Fibroblast of skin of back (primary cell): ENCODE data around the gene CNTROB.
"Not testable (repeated sequence)": the region's sequence is repeated elsewhere in the genome, so short reads cannot be mapped to it uniquely, and the experiment has no call there.

Experiments used
- DNase-seq: peaks from one replicate; pipeline ENCODE4 v3.0.0-alpha.2; 2013

Gene CNTROB

GRCh38 chr17:7946441-7946840 is 14.4 kb downstream of the CNTROB start:
- DNase-seq, result no peak

DNA sequence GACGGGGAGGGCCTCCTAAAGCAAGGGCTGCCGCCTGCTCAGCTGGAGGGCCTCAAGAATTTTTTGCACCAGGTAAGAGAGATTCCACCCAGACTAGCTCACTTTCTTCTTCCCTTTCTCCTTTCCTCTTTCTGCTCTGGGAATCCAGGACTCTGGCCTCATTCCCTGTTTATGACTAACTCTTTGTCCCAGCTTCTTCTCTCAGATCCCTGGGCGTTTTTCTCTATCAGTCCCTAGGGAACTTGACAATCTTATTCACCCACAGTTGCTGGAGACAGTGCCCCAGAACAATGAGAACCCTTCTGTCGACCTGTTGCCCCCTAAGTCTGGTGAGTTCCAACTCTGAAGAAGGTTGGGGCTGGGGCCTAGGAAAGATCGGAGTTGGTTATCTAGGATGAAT is 15.6 kb downstream of the CNTROB start:
- peak; percentile 22 for DNase-seq

- no peak for DNase-seq
Measured at GRCh38 chr17:7950578-7950977, 18.6 kb downstream of the CNTROB start.

- no peak for DNase-seq
Measured at GRCh38 chr17:7951143-7951792, 19.3 kb downstream of the CNTROB start.

DNA sequence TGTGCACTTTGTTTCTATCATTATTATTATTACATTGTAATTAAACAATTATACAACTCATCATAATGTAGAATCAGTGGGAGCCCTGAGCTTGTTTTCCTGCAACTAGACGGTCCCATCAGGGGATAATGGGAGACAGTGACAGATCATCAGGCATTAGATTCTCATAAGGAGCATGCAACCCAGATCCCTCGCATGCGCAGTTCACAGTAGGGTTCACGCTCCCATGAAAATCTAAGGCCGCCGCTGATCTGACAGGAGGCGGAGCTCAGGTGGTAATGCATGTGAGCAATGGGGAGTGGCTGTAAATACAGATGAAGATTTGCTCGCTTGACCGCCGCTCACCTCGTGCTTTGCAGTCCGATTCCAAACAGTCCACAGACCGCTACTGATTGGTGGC is 21.3 kb downstream of the CNTROB start:
- not testable (repeated sequence) for DNase-seq

GRCh38 chr17:7955414-7956227 is 23.6 kb downstream of the CNTROB start:
- peak; percentile 7 for DNase-seq

- DNase-seq, result no peak
Measured at GRCh38 chr17:7956228-7956965, 24.4 kb downstream of the CNTROB start.

- DNase-seq, result no peak
Measured at GRCh38 chr17:7959503-7960253, 27.7 kb downstream of the CNTROB start.

DNA sequence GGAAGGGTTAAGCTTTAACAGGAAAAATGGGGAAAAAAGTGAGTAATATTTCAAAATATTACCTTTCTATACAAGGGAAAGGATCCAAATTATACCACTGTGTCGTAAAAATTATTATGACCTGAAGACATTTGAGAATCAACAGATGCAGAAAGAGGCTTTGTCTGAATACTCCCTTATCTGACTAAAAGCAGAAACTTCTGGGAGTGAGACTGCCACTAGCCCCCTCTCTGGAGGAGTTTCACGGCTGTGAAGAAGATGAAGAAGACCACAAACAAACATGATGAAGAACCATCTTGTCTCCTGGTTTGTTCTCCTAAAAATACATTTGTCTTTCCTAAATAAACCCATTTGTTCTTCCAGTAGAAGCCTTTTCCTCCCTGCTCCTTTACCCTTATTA is 29.4 kb downstream of the CNTROB start:
- DNase-seq, result no peak

- no peak for DNase-seq
Measured at GRCh38 chr17:7967751-7968150, 35.7 kb downstream of the CNTROB start.

GRCh38 chr17:7969433-7969832 is 37.4 kb downstream of the CNTROB start:
- no peak for DNase-seq

DNA sequence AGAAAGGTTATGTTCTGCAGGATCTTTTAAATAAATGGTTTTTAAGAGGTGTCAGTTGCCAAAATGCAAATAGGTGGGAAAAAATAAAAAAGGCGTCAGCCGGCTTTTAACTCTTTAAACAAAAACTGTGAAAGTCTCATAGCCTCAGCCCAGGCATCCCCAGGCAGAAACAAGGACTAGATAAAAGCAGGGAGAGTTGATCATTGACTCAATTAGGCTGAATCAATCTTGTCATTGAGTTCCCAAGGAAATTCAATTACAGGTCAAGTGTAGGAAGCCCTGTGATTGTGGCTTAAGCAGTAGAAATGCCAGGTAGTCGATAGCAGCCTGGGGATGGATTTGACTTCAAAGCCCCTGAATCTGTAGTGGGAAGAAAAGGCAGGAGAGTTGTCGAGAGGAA is 39.6 kb downstream of the CNTROB start:
- no peak for DNase-seq

GRCh38 chr17:7972131-7972785 is 40.3 kb downstream of the CNTROB start:
- no peak for DNase-seq

GRCh38 chr17:7974638-7975131 is 42.7 kb downstream of the CNTROB start:
- no peak for DNase-seq

GRCh38 chr17:7977039-7977438 is 45.0 kb downstream of the CNTROB start:
- DNase-seq, result no peak

- no peak for DNase-seq
Measured at GRCh38 chr17:7977805-7978204, 45.8 kb downstream of the CNTROB start.

GRCh38 chr17:7982173-7982572 is 50.2 kb downstream of the CNTROB start:
- peak; percentile 64 for DNase-seq

GRCh38 chr17:7982666-7983065 is 50.7 kb downstream of the CNTROB start:
- DNase-seq, result no peak

GRCh38 chr17:7984904-7985303 is 52.9 kb downstream of the CNTROB start:
- DNase-seq, result no peak

GRCh38 chr17:7987112-7987893 is 55.3 kb downstream of the CNTROB start:
- DNase-seq, result no peak

GRCh38 chr17:7988750-7989178 is 56.8 kb downstream of the CNTROB start:
- DNase-seq, result peak; percentile 85
